GM19023 (cell line): Measurements from ENCODE around the gene MMP1.
"Not testable (repeated sequence)": the region's sequence is repeated elsewhere in the genome, so short reads cannot be mapped to it uniquely, and the experiment has no call there.

ENCODE experiments used
- ATAC-seq: cut with Tn5 transposase; IDR thresholded peaks from one replicate; pipeline ENCODE4 v1.9.1; 2021; ENCODE audit warnings: mild to moderate bottlenecking, moderate library complexity; ENCODE audit not compliant: unreplicated experiment

The MMP1 gene

DNA sequence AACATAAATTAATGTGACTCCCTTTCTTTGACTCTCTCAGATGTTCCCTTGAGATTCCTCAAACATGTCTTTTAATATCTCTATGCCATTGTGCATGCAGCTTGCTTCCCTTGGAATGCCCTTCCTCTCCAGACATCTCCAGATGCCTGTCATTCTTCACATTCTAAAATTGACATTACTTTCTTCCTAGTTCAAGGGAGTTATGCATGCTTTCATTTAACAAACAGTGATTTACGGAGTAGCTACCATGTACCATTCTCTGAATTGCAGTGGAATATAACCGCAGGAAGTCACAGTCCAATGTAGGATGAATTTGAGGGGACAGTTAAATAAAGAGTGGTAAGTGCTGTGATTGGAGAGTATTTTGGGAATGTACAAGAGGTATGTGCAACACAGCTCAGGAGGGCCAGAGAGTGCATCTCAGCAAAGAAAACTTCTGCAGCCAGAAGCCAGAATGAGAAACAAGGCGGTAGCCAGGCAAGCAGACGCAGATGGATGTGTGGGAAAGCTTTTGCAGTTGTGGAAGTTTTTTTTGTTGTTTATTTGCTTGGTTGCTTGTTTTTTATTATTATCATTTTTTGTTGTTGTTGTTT lies 36.2 kb downstream of the MMP1 start:
- ATAC-seq, result no peak

DNA sequence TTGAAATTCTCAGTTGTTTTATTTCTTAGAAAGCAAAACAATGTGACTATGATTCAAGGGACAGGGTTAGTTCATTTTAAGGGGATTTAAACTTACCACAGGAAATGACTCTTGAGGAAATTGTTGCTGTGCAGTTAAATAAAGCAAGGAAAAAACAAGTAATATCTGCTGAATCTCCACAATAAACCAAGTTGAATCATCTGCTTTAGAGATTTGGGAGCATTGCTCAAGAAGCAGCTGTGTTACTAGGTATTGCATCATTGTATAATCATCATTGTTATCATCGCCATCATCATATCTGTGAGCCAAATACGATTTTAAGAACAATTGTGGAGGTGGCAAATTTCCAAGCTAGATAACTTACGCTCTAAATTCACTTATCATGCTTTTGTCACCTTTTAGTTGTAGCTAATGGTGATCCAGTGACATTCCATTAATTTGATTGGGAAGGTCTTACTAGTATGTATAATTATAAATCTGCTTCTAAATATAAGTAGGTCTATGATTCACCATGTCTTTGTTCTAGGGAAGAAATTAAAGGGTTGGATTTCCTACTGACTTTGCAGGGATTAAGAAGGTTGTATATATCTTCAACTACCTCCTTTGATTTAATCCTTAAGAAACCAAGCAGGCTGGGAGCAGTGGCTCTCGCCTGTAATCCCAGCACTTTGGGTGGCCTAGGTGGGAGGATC lies 37.5 kb downstream of the MMP1 start:
- ATAC-seq, result no peak

DNA sequence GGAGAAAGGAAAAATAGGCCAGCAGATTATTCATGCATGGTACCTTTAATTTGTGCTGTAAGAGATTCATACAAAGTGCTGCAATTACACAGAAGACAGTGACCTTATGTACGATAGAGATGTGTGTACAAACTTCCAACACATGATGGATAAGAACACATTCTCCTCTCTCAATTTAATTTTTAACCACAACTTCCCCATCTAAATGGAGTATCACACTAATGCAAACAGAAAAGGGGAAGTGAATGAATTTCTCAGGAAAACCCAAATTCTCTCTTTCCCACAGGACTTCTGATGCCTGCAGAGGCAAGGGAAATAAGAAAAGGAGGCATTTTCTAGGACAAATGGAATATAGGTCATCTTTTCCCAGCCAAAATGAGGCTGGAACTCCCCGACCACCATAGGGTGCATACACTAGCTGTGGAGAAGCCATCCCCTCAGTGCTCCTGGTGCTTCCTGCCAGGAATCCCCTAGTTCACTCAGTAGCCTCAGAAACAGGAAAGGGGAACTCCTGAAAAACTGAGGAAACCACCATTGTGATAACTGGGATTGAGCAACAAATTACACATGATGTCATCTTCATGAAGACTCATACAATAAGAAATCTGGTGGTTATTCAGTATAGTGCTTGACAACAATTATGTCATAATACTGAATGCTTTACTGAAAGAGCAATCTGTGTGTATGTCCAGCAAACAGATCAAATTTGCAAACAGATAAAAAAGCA lies 40.0 kb downstream of the MMP1 start:
- no peak for ATAC-seq

GRCh38 chr11:102753267-102753666 lies 44.7 kb downstream of the MMP1 start:
- no peak for ATAC-seq

GRCh38 chr11:102751673-102752072 lies 46.3 kb downstream of the MMP1 start:
- no peak for ATAC-seq

GRCh38 chr11:102749101-102749722 lies 48.7 kb downstream of the MMP1 start:
- ATAC-seq, result no peak

DNA sequence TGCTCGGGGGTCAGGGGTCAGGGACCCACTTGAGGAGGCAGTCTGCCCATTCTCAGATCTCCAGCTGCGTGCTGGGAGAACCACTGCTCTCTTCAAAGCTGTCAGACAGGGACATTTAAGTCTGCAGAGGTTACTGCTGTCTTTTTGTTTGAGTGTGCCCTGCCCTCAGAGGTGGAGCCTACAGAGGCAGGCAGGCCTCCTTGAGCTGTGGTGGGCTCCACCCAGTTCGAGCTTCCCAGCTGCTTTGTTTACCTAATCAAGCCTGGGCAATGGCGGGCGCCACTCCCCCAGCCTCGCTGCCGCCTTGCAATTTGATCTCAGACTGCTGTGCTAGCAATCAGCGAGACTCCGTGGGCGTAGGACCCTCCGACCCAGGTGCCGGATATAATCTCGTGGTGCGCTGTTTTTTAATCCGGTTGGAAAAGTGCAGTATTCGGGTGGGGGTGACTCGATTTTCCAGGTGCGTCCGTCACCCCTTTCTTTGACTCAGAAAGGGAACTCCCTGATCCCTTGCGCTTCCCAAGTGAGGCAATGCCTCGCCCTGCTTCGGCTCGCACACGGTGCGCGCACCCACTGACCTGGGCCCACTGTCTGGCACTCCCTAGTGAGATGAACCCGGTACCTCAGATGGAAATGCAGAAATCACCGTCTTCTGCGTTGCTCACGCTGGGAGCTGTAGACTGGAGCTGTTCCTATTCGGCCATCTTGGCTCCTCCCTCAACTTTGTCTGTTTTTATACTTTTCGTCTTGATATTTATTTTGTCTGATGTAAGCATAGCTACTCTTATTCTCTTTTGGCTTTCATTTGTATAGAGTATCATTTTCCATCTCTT lies 51.0 kb downstream of the MMP1 start:
- not testable (repeated sequence) for ATAC-seq
